Measurements from ENCODE around the gene RHD. TPM values are rescaled to one million over a fixed set of nuclear protein-coding genes. Genes with fewer than 3 reads are reported as not detected.
"Not testable (repeated sequence)": the region's sequence is repeated elsewhere in the genome, so short reads cannot be mapped to it uniquely, and the experiment has no call there.

The RHD gene
- total RNA-seq, 4 donors from 2014 or later: not detected

DNA sequence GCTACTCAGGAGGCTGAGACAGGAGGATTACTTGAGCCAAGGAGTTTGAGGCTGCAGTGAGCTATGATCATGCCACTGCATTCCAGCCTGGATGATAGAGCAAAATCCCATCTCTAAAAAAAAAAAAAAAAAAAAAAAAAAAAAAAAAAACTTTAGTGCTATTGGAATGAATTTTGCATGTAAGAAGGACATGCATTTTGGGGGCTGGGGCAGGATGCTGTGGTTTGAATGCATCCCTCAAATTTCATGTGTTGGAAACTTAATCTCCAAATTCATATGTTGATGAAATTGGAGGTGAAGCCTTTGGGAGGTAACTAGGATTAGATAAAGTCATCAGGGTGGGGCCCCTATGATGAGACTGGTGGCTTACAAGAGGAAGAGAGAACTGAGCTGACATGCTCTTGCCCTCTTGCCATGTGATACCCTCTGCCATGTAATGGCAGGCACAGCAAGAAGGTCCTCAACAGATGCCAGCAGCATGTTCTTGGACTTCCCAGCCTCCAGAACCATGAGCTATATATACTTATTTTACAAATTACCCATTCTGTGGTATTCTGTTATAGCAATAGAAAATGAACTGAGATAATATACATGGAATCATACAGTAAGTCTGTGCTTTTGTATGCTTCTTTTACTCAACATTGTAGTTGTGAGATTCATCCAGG lies 40.6 kb downstream of the RHD start:
- H3K4me3 ChIP-seq; H3K27me3 ChIP-seq; in situ Hi-C loops (cut with MboI; ENCODE audit: low pct_ligation_motif_present in 1 of 4, low pct_unique_long_range_greater_than_20kb in 1 of 4, low sequenced_read_pairs in 3 of 4); intact Hi-C loops (cut with DNase I; ENCODE audit: low total_unique reads); DNase-seq; H3K27ac ChIP-seq; H3K4me1 ChIP-seq; H3K36me3 ChIP-seq; H3K9me3 ChIP-seq: not testable (repeated sequence)

DNA sequence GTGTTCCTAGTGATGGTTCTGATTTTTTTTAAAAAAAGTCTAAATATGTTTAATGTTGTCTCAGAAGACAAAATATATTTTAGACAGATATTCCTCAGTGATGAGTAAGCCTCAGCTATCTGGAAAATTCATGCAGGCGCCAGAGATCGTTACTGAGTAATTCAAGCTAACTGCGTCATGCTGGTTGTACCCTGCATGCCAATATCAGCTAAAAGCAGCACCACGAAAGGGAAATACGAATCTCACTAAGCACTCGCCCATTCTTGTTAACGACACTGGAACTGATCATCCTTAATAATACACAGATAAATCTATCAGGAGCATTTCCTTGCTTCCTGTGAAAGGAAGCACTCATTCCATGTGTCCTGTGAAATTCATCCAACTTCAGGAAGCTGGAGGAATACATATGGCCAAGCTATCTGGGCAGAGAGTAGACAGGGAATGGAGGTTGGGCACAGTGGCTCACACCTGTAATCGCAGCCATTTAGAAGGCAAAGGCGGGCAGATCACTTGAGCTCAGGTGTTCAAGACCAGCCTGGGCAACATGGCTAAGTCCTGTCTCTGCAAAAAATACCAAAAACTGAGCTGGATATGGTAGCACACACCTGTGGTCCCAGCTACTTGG lies 48.1 kb downstream of the RHD start:
- intact Hi-C loops (cut with DNase I; ENCODE audit: low total_unique reads); H3K36me3 ChIP-seq; H3K27me3 ChIP-seq; H3K4me1 ChIP-seq; H3K9me3 ChIP-seq; DNase-seq; in situ Hi-C loops (cut with MboI; ENCODE audit: low pct_ligation_motif_present in 1 of 4, low pct_unique_long_range_greater_than_20kb in 1 of 4, low sequenced_read_pairs in 3 of 4); H3K27ac ChIP-seq; H3K4me3 ChIP-seq: not testable (repeated sequence)
- 87 to 96% methylated on average over 5 to 9 of the region's 9 CpGs for WGBS, 2 donors (ENCODE audit: low coverage in 1 of 2)

DNA sequence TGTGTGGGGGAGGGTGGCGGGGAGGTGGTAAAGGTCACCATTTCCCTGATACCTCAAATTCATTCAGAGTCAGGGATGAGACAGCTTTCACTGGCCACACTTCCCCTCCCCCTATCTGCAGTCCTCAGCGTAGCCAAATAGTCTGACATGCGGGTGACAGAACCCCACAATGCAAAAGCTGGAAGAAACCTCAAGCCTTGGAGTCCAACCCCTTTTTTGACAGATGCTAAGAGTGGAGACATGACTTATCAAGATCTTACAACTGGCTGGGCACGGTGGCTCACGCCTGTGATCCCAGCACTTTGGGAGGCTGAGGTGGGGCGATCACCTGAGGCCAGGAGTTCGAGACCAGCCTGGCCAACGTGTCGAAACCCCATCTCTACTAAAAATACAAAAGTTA lies 49.8 kb downstream of the RHD start:
- DNase-seq; H3K4me1 ChIP-seq; H3K27ac ChIP-seq; H3K36me3 ChIP-seq; intact Hi-C loops (cut with DNase I; ENCODE audit: low total_unique reads); H3K4me3 ChIP-seq; H3K27me3 ChIP-seq; H3K9me3 ChIP-seq; in situ Hi-C loops (cut with MboI; ENCODE audit: low pct_ligation_motif_present in 1 of 4, low pct_unique_long_range_greater_than_20kb in 1 of 4, low sequenced_read_pairs in 3 of 4): not testable (repeated sequence)
- 96% methylated on average over 8 of the region's 9 CpGs; no CpG with 5 or more reads in 1 of the 2 donors for WGBS, 2 donors (ENCODE audit: low coverage in 1 of 2)

DNA sequence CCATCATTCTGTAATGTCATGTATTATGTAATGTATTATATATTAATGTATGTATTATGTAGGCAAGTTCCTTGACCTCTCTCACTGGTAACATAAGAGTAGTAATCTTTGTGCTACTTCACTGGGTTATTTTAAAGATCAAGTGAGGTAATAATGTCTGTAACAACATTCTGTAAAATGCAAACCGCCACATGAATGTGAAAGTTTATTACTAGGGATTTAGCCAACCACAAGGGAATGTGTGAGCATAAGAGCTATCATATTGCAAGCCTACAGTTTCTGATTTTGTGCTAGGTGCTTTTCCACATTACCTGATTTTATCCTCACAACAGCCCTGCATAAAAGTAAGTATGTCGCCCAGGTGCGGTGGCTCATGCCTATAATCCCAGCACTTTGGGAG lies 52.1 kb downstream of the RHD start:
- WGBS, 2 donors (ENCODE audit: low coverage in 1 of 2): 97% methylated on average over 2 of the region's 3 CpGs; no CpG with 5 or more reads in 1 of the 2 donors
- DNase-seq; H3K4me3 ChIP-seq; H3K27ac ChIP-seq; H3K27me3 ChIP-seq; intact Hi-C loops (cut with DNase I; ENCODE audit: low total_unique reads); H3K9me3 ChIP-seq; in situ Hi-C loops (cut with MboI; ENCODE audit: low pct_ligation_motif_present in 1 of 4, low pct_unique_long_range_greater_than_20kb in 1 of 4, low sequenced_read_pairs in 3 of 4); H3K4me1 ChIP-seq; H3K36me3 ChIP-seq: not testable (repeated sequence)

DNA sequence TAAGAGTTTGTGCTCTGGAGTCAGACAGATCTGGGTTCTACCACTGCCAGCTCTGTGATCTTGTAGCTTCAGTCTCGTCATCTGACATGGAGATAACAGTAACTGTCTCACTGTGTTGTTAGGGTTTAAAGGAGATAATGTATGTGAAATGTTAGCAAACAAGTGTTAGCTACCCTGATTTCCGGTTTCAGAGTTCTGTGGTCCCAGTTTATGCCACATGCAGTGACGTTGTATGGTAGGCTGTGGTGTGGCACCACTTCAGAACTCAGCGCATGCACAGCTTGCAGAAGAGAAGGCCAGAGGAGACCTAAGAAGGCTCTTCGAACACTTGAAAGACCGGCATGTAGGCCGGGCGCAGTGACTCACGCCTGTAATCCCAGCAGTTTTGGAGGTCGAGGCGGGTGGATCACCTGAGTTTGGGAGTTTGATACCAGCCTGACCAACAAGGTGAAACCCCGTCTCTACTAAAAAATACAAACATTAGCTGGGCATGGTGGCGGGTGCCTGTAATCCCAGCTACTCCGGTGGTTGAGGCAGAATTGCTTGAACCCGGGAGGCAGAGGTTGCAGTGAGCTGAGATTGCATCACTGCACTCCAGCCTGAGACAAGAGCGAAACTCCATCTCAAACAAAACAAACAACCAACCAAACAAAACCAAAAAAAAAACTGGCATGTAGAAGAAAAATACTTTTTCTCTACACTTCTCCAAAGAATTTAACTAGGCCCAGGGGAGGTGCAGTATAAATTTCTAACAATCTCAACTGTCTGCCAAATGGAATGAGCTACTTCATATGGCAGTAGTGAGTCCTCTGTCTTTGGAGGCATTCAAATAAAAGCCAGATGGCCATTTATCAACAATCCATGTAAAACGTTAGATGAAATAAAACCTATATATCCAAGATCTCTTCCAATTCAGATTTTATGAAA lies 55.8 kb downstream of the RHD start:
- DNase-seq; H3K4me3 ChIP-seq; H3K27ac ChIP-seq; in situ Hi-C loops (cut with MboI; ENCODE audit: low pct_ligation_motif_present in 1 of 4, low pct_unique_long_range_greater_than_20kb in 1 of 4, low sequenced_read_pairs in 3 of 4); H3K27me3 ChIP-seq; H3K9me3 ChIP-seq; H3K4me1 ChIP-seq; intact Hi-C loops (cut with DNase I; ENCODE audit: low total_unique reads); H3K36me3 ChIP-seq: not testable (repeated sequence)
- no CpG with 5 or more reads among the region's 17 CpGs for WGBS, 2 donors (ENCODE audit: low coverage in 1 of 2)

DNA sequence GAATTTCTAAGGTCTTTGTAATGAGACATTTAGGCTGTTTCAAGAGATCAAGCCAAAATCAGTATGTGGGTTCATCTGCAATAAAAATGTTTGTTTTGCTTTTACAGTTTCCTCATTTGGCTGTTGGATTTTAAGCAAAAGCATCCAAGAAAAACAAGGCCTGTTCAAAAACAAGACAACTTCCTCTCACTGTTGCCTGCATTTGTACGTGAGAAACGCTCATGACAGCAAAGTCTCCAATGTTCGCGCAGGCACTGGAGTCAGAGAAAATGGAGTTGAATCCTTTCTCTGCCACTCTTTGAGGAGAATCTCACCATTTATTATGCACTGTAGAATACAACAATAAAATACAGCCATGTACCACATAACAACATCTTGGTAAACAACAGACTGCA lies 56.5 kb downstream of the RHD start:
- H3K27ac ChIP-seq; H3K9me3 ChIP-seq; H3K36me3 ChIP-seq; DNase-seq; H3K27me3 ChIP-seq; H3K4me1 ChIP-seq; H3K4me3 ChIP-seq; intact Hi-C loops (cut with DNase I; ENCODE audit: low total_unique reads); in situ Hi-C loops (cut with MboI; ENCODE audit: low pct_ligation_motif_present in 1 of 4, low pct_unique_long_range_greater_than_20kb in 1 of 4, low sequenced_read_pairs in 3 of 4): not testable (repeated sequence)
- 79% methylated on average over 4 of the region's 4 CpGs; no CpG with 5 or more reads in 1 of the 2 donors for WGBS, 2 donors (ENCODE audit: low coverage in 1 of 2)

GRCh38 chr1:25329336-25329735 lies 57.0 kb downstream of the RHD start:
- in situ Hi-C loops (cut with MboI; ENCODE audit: low pct_ligation_motif_present in 1 of 4, low pct_unique_long_range_greater_than_20kb in 1 of 4, low sequenced_read_pairs in 3 of 4): not testable (repeated sequence)

GRCh38 chr1:25329950-25330349 lies 57.6 kb downstream of the RHD start:
- H3K4me3 ChIP-seq; H3K27ac ChIP-seq; H3K36me3 ChIP-seq; DNase-seq; intact Hi-C loops (cut with DNase I; ENCODE audit: low total_unique reads); H3K27me3 ChIP-seq; in situ Hi-C loops (cut with MboI; ENCODE audit: low pct_ligation_motif_present in 1 of 4, low pct_unique_long_range_greater_than_20kb in 1 of 4, low sequenced_read_pairs in 3 of 4); H3K9me3 ChIP-seq; H3K4me1 ChIP-seq: not testable (repeated sequence)
- 30 to 60% methylated on average over 1 to 2 of the region's 5 CpGs for WGBS, 2 donors (ENCODE audit: low coverage in 1 of 2)

More at GRCh38 chr1:25329336-25329735, 57.0 kb downstream of the RHD start:
- DNase-seq; intact Hi-C loops (cut with DNase I; ENCODE audit: low total_unique reads); H3K27me3 ChIP-seq; H3K4me1 ChIP-seq; H3K9me3 ChIP-seq; H3K4me3 ChIP-seq; H3K36me3 ChIP-seq: not testable (repeated sequence)
- H3K27ac ChIP-seq: peak overlapping the region in 1 of 4 donors; percentile 37
- WGBS, 2 donors (ENCODE audit: low coverage in 1 of 2): 93 to 94% methylated on average over 3 to 5 of the region's 5 CpGs

- H3K9me3 ChIP-seq: not testable (repeated sequence)
- WGBS, 2 donors (ENCODE audit: low coverage in 1 of 2): 0% methylated on average over 13 of the region's 29 CpGs; no CpG with 5 or more reads in 1 of the 2 donors
- DNase-seq: peak; percentile 52
These were observed 64.6 kb downstream of the RHD start for GRCh38 chr1:25336922-25337354.

DNA sequence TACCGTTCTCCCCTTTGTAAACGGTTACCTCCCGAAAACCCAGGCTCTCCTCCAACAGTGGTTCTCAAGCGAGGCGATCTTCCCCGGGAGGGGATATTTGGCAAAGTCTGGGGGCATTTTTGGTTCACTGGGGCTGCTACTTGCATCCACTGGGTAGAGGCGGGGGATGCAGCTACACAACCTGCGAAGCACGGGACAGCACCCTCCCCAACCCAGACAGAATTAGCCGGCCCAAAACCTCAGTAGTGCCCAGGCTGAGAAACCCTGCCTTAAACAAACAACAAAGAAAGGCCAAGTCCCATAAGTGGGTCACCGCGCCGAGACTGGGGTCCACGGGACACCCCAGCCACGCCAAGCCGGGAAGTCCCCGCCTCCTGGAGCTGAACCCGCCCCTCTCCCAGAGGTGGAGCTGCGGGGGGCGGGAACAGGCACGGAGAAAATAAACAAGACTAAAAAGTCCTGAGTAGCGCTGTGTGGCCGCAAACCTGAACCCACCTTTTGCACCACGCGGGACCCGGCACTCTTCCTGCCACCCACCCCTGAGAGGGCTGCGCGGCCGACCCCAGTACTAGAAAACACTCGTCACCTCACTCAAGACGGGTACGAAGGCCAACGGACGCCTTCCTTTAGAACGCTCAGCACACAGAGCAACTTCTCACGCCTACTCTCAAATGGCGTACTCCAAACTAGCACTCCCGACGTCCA lies 65.3 kb downstream of the RHD start:
- in situ Hi-C loops (cut with MboI; ENCODE audit: low pct_ligation_motif_present in 1 of 4, low pct_unique_long_range_greater_than_20kb in 1 of 4, low sequenced_read_pairs in 3 of 4); H3K9me3 ChIP-seq; intact Hi-C loops (cut with DNase I; ENCODE audit: low total_unique reads); H3K27me3 ChIP-seq; H3K36me3 ChIP-seq: not testable (repeated sequence)
- Histone ChIP-seq H3K4me1 (peaks cover 10 to 22% (median 16%) of the 10 kb centered on the region in 4 donors), H3K4me3 (peak overlapping the region; percentile 67 to 93 (median 84)), H3K27ac (peak overlapping the region; percentile 96 to 100 (median 98))
- 4% methylated on average over 8 of the region's 39 CpGs; no CpG with 5 or more reads in 1 of the 2 donors for WGBS, 2 donors (ENCODE audit: low coverage in 1 of 2)
- peak; percentile 13 for DNase-seq

More at GRCh38 chr1:25336922-25337354, 64.6 kb downstream of the RHD start:
- H3K36me3 ChIP-seq; intact Hi-C loops (cut with DNase I; ENCODE audit: low total_unique reads); H3K27me3 ChIP-seq; in situ Hi-C loops (cut with MboI; ENCODE audit: low pct_ligation_motif_present in 1 of 4, low pct_unique_long_range_greater_than_20kb in 1 of 4, low sequenced_read_pairs in 3 of 4): not testable (repeated sequence)
- peaks cover 10 to 22% (median 16%) of the 10 kb centered on the region in 4 donors for H3K4me1 ChIP-seq
- H3K27ac ChIP-seq: peak overlapping the region; percentile 51 to 98 (median 56)
- H3K4me3 ChIP-seq: peak overlapping the region; percentile 45 to 61 (median 54)
